HG03565 (cell line): ENCODE results near the gene FCGR2B.
"Not testable (repeated sequence)": the region's sequence is repeated elsewhere in the genome, so short reads cannot be mapped to it uniquely, and the experiment has no call there.

Source experiments
- ATAC-seq: cut with Tn5 transposase; IDR thresholded peaks from one replicate; pipeline ENCODE4 v1.9.1; 2021; ENCODE audit warnings: mild to moderate bottlenecking, moderate library complexity; ENCODE audit not compliant: unreplicated experiment

Gene FCGR2B

DNA sequence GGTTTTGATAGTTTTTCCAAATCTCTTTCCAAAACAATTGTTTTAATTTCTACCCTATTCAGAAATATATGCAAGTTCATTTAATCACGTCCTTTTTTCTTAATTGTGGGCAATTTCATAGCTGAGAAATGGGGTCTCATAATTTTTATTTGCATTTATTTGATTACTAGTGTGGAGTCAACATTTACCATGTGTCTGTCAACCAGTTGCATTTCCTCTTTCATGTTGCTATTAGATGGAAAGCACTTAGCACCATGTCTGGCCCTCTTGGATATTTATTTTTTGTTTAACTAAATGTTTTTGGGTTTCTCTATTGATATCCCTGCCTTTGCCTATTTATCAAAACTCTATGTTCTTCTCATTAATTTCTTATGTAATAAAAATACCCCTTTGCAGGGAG is 18.1 kb upstream of the FCGR2B start:
- not testable (repeated sequence) for ATAC-seq

DNA sequence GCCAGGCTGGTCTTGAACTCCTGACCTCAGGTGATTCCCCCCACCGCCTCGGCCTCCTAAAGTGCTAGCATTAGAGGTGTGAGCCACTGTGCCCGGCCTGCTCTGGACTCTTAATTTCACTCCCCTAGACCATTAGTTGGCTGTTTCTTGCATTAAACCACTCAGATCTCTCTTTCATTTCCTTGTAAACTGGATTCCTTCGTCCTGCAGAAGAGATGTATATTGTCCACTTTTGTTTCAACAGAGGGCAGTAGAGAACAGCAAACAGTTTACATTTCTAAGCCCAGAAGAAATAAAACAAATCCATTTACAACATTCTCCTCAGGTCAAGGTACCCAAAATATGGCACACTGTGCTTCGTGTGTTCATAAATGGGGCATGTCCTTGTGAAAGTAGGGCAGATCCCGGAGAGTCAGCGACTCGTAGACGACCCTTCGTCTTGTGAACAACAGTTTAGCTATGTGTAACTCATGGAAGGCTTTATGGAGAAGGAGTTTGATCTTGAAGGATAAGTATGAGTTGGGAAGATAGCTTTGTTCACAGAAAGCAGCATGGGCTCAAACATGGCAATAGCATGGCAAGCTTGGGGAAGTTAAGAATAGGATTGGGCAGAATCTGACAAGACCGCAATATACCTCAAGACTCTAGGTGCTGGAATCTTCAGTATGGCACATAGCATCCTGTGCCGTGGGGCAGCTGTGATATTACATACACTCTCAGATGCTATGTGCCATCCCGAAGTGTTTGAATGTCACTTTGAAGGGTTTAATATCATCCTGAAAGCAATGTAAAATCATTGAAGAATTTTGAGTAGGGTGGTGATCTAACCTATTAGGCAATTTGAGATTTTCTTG is 15.2 kb upstream of the FCGR2B start:
- peak; percentile 43 for ATAC-seq

DNA sequence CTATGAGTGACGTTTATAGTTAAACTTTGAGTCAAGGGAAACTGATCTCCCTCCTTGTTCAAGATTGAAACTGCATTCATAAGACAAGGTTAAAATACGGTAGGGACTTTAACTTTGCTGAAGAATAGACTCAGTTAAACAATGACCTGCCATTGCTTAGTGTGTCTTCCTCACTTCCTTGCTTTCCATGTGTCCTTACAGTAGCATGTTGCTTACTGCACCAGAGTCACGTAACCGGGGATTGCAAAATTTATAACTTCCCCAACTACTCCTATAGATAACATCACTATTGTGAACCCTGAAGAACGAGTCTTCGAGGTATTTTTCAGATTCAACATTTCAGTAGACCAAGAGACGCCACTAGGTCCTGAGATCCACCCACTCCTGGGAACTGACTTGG is 9.4 kb upstream of the FCGR2B start:
- not testable (repeated sequence) for ATAC-seq

DNA sequence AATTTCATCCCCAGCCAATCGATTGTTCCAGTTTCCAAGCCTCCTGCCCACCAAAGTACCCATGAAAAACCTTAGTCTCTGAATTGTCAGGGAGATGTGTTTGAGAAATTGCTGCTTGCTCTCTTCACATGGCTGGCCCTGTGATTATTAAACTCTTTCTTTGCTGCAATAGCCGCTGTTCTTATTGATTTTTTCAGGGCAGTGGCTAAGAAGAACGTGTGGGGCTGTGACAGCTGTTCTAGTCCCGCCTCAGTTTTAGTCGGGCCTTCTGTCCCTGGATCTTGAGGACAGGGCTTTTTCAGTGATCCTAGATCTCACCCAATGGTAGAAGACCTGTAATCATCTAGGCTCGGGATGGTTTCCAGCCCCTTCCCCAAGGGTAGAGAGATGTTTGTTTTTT is 9.0 kb upstream of the FCGR2B start:
- ATAC-seq: not testable (repeated sequence)

DNA sequence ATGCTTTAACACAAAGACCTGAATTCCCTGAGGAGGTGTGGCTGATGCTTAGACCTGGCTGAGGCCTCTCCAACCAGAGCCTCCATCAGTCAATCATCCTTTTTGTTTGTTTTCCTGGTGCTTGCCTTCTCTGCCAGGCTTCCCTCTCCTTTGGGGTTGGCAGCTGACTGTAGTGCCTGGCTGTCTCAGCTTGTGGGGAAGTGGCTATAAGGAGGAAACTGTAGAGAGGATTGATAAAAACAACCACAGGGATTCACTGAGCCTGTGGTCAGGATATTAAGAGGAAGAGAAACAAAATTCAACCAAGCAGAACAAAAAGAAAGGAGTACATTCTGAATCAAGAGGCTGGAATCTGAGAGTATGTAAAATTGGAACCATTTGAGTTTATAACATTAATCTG is 4.4 kb upstream of the FCGR2B start:
- ATAC-seq: not testable (repeated sequence)

- not testable (repeated sequence) for ATAC-seq
Observed at GRCh38 chr1:161661660-161662311, 1.2 kb upstream of the FCGR2B start.

DNA sequence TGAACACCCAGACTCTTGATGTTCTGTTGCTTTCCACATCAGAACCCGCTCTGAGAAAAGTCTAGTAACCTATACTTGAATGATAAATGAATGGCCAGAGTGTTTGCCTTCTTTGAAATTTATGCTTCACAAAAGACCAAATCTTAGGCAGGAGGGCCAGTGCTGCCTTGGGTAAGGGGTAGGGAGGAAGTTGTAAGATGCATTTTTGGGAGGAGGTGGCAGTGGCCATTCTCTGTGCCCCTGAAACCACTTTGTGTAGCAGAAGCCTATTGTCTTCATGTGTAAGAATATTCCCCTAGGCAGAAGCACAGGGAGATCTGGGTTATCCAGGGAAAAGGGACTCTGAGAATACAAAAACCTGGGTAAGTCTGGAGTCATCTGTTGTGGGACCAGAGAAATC is 626 bp downstream of the FCGR2B start:
- ATAC-seq: not testable (repeated sequence)

DNA sequence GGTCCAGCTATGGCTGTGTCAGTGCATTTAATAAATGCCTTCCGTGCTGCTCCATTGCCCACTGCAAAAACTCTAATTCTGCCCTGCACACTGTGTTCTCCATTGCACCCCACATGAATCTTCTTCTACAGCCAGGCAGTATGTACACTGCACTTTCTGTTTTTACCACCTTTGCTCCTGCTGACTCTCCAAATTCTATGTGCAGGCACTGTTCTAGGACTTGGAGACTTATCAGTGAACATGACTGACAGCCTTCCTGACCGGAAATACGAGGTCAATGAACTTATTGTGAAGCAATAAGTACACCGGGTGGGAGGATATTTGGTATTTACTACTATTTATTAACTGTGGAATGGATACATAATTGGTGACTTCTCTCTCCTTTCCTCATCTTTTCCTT is 1.7 kb downstream of the FCGR2B start:
- not testable (repeated sequence) for ATAC-seq

- ATAC-seq: not testable (repeated sequence)
Observed at GRCh38 chr1:161671045-161672020, 8.4 kb downstream of the FCGR2B start.

GRCh38 chr1:161673437-161673836 is 10.5 kb downstream of the FCGR2B start:
- ATAC-seq: not testable (repeated sequence)

DNA sequence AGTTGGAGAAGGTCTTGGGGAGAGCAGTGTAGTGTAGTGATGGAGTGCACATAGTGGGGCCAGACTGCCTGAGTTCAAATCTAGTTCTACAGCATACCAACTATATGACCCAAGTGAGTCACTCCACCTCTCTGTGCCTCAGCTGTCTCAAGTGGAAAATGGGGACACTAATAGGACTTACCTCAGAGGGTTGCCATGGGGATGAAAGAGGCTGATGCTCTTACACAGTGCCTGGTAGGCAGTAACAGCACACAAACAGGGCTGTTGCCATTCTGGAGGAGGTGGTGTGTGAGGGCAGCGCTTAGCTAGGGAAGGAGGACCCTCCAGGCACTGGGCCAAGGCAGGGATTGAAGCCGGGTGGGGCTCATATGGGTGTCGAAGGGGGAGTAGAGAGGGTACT is 11.5 kb downstream of the FCGR2B start:
- ATAC-seq: not testable (repeated sequence)

GRCh38 chr1:161674908-161675307 is 12.0 kb downstream of the FCGR2B start:
- ATAC-seq: not testable (repeated sequence)

DNA sequence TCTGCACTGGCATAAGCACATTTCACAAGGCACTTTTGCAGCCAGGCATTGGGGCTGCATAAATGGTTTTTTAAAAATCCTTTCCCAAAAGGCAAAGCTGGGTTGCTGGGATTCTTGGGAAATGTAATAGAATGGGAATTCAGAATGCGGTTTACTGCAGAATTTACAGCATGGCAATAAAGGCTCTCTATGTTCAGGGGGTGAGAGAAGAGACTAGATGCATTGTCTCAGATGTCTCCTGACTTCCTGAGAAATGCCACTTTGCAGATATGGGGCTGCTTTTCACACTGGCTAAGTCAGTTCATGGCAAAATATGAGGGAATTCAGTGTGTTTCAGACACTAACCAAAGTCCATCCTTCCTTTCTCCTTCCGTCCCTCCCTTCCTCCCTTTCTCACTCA is 13.5 kb downstream of the FCGR2B start:
- no peak for ATAC-seq

DNA sequence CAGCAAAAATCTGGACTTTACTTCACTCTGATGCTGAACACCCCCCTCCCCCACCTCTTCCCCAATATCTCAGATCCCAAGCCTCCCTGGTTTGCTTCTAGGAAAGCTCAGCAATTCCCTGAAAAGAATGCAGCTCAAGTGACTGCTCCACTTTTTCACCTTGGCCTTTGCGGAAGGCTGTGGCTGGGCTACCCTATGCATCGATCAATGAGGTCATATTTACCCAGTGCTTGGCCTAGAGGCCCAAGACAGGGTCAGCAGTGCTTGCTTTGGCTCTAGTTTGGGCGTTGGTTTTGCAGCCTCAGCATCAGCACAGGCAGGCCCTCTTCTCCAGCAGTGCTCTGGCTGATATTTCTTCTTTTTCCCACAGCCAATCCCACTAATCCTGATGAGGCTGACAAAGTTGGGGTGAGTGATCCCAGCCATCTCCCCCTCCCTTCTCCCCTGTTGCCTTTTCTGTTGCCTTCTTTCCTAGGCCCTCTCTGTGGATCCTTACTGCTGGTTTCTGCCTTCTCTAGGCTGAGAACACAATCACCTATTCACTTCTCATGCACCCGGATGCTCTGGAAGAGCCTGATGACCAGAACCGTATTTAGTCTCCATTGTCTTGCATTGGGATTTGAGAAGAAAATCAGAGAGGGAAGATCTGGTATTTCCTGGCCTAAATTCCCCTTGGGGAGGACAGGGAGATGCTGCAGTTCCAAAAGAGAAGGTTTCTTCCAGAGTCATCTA is 14.2 kb downstream of the FCGR2B start:
- ATAC-seq: no peak

DNA sequence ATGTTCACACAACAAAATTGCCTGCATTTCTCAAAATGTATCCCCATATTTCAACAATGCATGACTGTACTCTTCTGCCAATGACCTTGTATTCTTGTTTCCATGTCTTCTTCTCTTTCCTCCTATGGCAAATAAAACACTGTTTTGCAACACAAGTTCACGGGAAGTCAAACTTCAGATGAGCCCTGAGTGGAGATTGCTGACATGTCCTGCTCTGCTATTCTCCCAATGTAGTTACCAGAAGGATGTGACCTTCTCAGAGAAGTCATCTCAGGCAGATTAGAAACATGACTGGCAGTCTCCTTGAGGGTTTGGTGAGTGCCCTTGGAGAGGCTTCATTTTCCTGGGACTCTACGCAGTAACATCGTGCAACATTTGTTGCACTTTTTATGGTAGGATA is 15.6 kb downstream of the FCGR2B start:
- ATAC-seq: no peak

GRCh38 chr1:161681879-161682278 is 18.9 kb downstream of the FCGR2B start:
- no peak for ATAC-seq

GRCh38 chr1:161688946-161689345 is 26.0 kb downstream of the FCGR2B start:
- no peak for ATAC-seq

DNA sequence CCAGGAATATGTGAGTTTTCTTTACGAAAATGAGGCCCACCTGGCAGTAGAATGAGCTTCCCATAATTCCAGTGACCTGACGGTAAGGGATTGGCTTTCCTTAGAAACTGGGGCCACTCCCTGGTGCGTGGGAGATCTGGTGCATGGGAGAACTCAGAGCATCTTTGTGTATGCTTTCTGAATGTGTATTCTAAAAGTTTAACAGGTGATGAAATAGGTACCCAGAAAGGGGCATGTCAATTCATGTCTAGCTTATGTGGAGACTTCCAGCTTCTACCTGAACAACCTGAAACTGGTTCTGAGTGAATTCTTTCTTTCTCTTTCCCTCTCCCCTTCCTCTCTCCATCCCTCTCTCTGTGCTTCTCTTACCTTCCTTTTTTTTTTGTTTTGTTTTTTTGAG is 28.9 kb downstream of the FCGR2B start:
- no peak for ATAC-seq

- ATAC-seq: not testable (repeated sequence)
Observed at GRCh38 chr1:161693020-161693712, 30.2 kb downstream of the FCGR2B start.

DNA sequence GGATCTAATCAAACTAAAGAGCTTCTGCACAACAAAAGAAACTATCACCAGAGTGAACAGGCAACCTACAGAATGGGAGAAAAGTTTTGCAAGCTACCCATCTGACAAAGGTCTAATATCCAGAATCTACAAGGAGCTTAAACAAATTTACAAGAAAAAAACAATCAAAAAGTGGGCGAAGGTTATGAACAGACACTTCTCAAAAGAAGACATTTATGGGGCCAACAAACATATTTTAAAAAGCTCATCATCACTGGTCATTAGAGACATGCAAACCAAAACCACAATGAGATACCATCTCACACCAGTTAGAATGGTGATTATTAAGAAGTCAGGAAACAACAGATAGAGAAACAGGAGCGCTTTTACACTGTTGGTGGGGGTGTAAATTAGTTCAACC is 35.4 kb downstream of the FCGR2B start:
- ATAC-seq: not testable (repeated sequence)
